OCI-LY3 (cell line): ENCODE data around the gene KIF1C.

Experiments
- H2AFZ ChIP-seq: fragments of 200-600, 300-600 bp; shearing (Covaris generic); 2 replicates; pipeline ENCODE4 v1.6.0; 2014; ENCODE audit warnings: antibody characterized with exemption, low read depth, low read length
- H3K27ac ChIP-seq: fragments of 200-600, 300-600 bp; sonication (generic); 2 replicates; pipeline ENCODE4 v1.5.1; 2014; ENCODE audit warnings: mild to moderate bottlenecking, low read length, moderate library complexity, mixed read lengths
- H3K27me3 ChIP-seq: fragments of 200-600, 300-600 bp; sonication (generic); 2 replicates; pipeline ENCODE4 v1.6.1; 2014; ENCODE audit warnings: low read depth, low read length, mixed read lengths
- H3K36me3 ChIP-seq: fragments of 200-600, 300-600 bp; sonication (generic); replicated peaks from 2 replicates; pipeline ENCODE3; 2014; ENCODE audit warnings: low read depth, low read length, mixed read lengths
- H3K4me1 ChIP-seq: fragments of 300-600, 200-600 bp; sonication (generic); 2 replicates; pipeline ENCODE4 v1.6.1; 2014; ENCODE audit warnings: low read length, mixed read lengths
- H3K4me2 ChIP-seq: fragments of 200-600, 300-600 bp; sonication (generic); 2 replicates; pipeline ENCODE4 v1.6.1; 2014; ENCODE audit warnings: low read length, mixed read lengths
- H3K4me3 ChIP-seq: fragments of 300-600, 200-600 bp; sonication (generic); 2 replicates; pipeline ENCODE4 v1.5.1; 2014; ENCODE audit warnings: antibody characterized with exemption, mild to moderate bottlenecking, low read length, moderate library complexity
- H3K79me2 ChIP-seq: fragments of 300-600, 200-600 bp; shearing (Covaris generic); 2 replicates; pipeline ENCODE4 v1.6.1; 2014; ENCODE audit warnings: mild to moderate bottlenecking, low read length, mixed read lengths
- H3K9ac ChIP-seq: fragments of 300-600, 200-600 bp; shearing (Covaris generic); 2 replicates; pipeline ENCODE4 v1.6.0; 2014; ENCODE audit warnings: mild to moderate bottlenecking, low read length, moderate library complexity
- H3K9me3 ChIP-seq: fragments of 200-600, 300-600 bp; shearing (Covaris generic); 2 replicates; pipeline ENCODE4 v1.6.1; 2014; ENCODE audit warnings: low read length, mixed read lengths; ENCODE audit not compliant: insufficient read depth
- H4K20me1 ChIP-seq: fragments of 200-600, 300-600 bp; sonication (generic); 2 replicates; pipeline ENCODE4 v1.6.1; 2016; ENCODE audit warnings: low read length, mixed read lengths; ENCODE audit not compliant: insufficient read depth
- CTCF ChIP-seq: fragments of 200-600, 300-600 bp; sonication (generic); IDR thresholded peaks from 2 replicates; pipeline ENCODE4 v1.5.1; 2014; ENCODE audit warnings: antibody characterized with exemption, low read length, low read depth
- EZH2phosphoT487 ChIP-seq: fragments of 200-600 bp; shearing (Covaris generic); IDR thresholded peaks from 2 replicates; pipeline ENCODE4 v1.6.1; 2018; ENCODE audit warnings: antibody characterized with exemption, mixed run types, low read depth

The KIF1C gene

GRCh38 chr17:4966844-4967538, 30.8 kb upstream of the KIF1C start:
- H3K4me1 ChIP-seq = peaks cover 18% of the 10 kb centered on the region
- peak overlapping the region; percentile 86 for H3K9ac ChIP-seq
- H3K79me2 ChIP-seq = peaks cover 14% of the 10 kb centered on the region
- H3K27ac ChIP-seq = peak overlapping the region; percentile 99
- peak overlapping the region; percentile 98 for H3K4me2 ChIP-seq
- no peak for TF ChIP-seq EZH2phosphoT487
- TF ChIP-seq CTCF = no peak
- H3K4me3 ChIP-seq = peak overlapping the region; percentile 99
- H4K20me1 ChIP-seq = no peaks in the 10 kb centered on the region
- H2AFZ ChIP-seq = peak overlapping the region; percentile 61; the same call in 1 of the 2 replicates
- peaks cover 17% of the 10 kb centered on the region for H3K36me3 ChIP-seq
- no peaks in the 10 kb centered on the region for H3K9me3 ChIP-seq
- H3K27me3 ChIP-seq = no peaks in the 10 kb centered on the region

GRCh38 chr17:4967539-4968485, 29.9 kb upstream of the KIF1C start, which contains the start of gene SPAG7:
SPAG7 (minus strand) TSS chr17:4967817; CDS start chr17:4967804, 13 bp downstream.
- TF ChIP-seq EZH2phosphoT487 = no peak
- peak within 1 kb of the TSS; percentile 86 for H3K9ac ChIP-seq
- peaks cover 14% of the 10 kb centered on the region for H3K79me2 ChIP-seq
- peak within 1 kb of the TSS; percentile 99 for H3K27ac ChIP-seq
- peaks cover 18% of the 10 kb centered on the region for H3K4me1 ChIP-seq
- H3K36me3 ChIP-seq = peaks cover 17% of the 10 kb centered on the region
- H3K4me3 ChIP-seq = peak within 1 kb of the TSS; percentile 99
- H3K9me3 ChIP-seq = no peaks in the 10 kb centered on the region
- H4K20me1 ChIP-seq = no peaks in the 10 kb centered on the region
- peak within 1 kb of the TSS; percentile 61; the same call in 1 of the 2 replicates for H2AFZ ChIP-seq
- peak within 1 kb of the TSS; percentile 98 for H3K4me2 ChIP-seq
- H3K27me3 ChIP-seq = no peaks in the 10 kb centered on the region

GRCh38 chr17:4968486-4969046, 29.2 kb upstream of the KIF1C start:
- H4K20me1 ChIP-seq = no peaks in the 10 kb centered on the region
- peak overlapping the region; percentile 98 for H3K4me2 ChIP-seq
- TF ChIP-seq CTCF (no peak), EZH2phosphoT487 (no peak)
- H3K4me3 ChIP-seq = peak overlapping the region; percentile 99
- H3K27me3 ChIP-seq = no peaks in the 10 kb centered on the region
- peak overlapping the region; percentile 86 for H3K9ac ChIP-seq
- H2AFZ ChIP-seq = no peak overlapping the region
- H3K27ac ChIP-seq = no peak overlapping the region
- H3K36me3 ChIP-seq = peaks cover 17% of the 10 kb centered on the region
- H3K4me1 ChIP-seq = peaks cover 18% of the 10 kb centered on the region
- H3K9me3 ChIP-seq = no peaks in the 10 kb centered on the region
- peaks cover 14% of the 10 kb centered on the region for H3K79me2 ChIP-seq

GRCh38 chr17:4969047-4969550, 28.7 kb upstream of the KIF1C start:
- Histone ChIP-seq H3K4me1 (peaks cover 18% of the 10 kb centered on the region), H3K9me3 (no peaks in the 10 kb centered on the region), H3K27me3 (no peaks in the 10 kb centered on the region), H2AFZ (no peak overlapping the region), H4K20me1 (no peaks in the 10 kb centered on the region), H3K36me3 (peaks cover 17% of the 10 kb centered on the region), H3K4me2 (no peak overlapping the region), H3K27ac (no peak overlapping the region), H3K4me3 (no peak overlapping the region), H3K9ac (no peak overlapping the region), H3K79me2 (peaks cover 14% of the 10 kb centered on the region)
- TF ChIP-seq CTCF (no peak), EZH2phosphoT487 (no peak)
